ENCODE measurements around the gene UBR3.
"Not testable (repeated sequence)": the region's sequence is repeated elsewhere in the genome, so short reads cannot be mapped to it uniquely, and the experiment has no call there.

The UBR3 gene

GRCh38 chr2:170113168-170113894, 286.1 kb downstream of the UBR3 start:
- H3K27ac ChIP-seq: no peak overlapping the region
- TF ChIP-seq CTCF (conservative IDR thresholded peaks at IDR 0.05): no peak

- no peak for TF ChIP-seq CTCF (conservative IDR thresholded peaks at IDR 0.05)
These were observed 288.4 kb downstream of the UBR3 start for GRCh38 chr2:170115501-170116229.

GRCh38 chr2:170118641-170119040, 291.4 kb downstream of the UBR3 start:
- TF ChIP-seq CTCF (conservative IDR thresholded peaks at IDR 0.05): no peak
- H3K27ac ChIP-seq: no peak overlapping the region

More at GRCh38 chr2:170115501-170116229, 288.4 kb downstream of the UBR3 start:
- no peak overlapping the region for H3K27ac ChIP-seq

- H3K27ac ChIP-seq: not testable (repeated sequence)
These were observed 292.1 kb downstream of the UBR3 start for GRCh38 chr2:170119326-170119725.

GRCh38 chr2:170121689-170122088, 294.4 kb downstream of the UBR3 start:
- TF ChIP-seq CTCF (conservative IDR thresholded peaks at IDR 0.05): no peak
- H3K27ac ChIP-seq: no peak overlapping the region

- H3K27ac ChIP-seq: no peak overlapping the region
- TF ChIP-seq CTCF (conservative IDR thresholded peaks at IDR 0.05): no peak
These were observed 295.8 kb downstream of the UBR3 start for GRCh38 chr2:170122883-170123547.

- H3K27ac ChIP-seq: no peak overlapping the region
These were observed 296.3 kb downstream of the UBR3 start for GRCh38 chr2:170123593-170123992.

GRCh38 chr2:170126138-170126728, 299.0 kb downstream of the UBR3 start:
- not testable (repeated sequence) for H3K27ac ChIP-seq

More at GRCh38 chr2:170123593-170123992, 296.3 kb downstream of the UBR3 start:
- TF ChIP-seq CTCF (conservative IDR thresholded peaks at IDR 0.05): no peak

All from VCaP (cell line).